Thymus (tissue), 14 donors: Measurements from ENCODE around the gene PDGFRB. TPM values are rescaled to one million over a fixed set of nuclear protein-coding genes. Genes with fewer than 3 reads are reported as not detected.

Experiments
- DNase-seq, 9 donors: peaks; one replicate each; pipeline ENCODE4 v3.0.0-alpha.2; 2013; ENCODE audit warnings: low spot score in 9 of 9, low read depth in 6 of 9, missing footprints in 1 of 9
- H3K27ac ChIP-seq, 2 donors: one replicate each; pipeline ENCODE4 v1.5.1; 2013; ENCODE audit warnings: control low read depth in 1 of 2, low read depth in 1 of 2, low read length in 1 of 2, mild to moderate bottlenecking in 1 of 2, moderate library complexity in 1 of 2
- H3K27me3 ChIP-seq, 2 donors: one replicate each; pipeline ENCODE4 v1.5.1; 2013; ENCODE audit warnings: low read length in 1 of 2; ENCODE audit not compliant: control insufficient read depth in 2 of 2, insufficient read depth in 1 of 2
- H3K36me3 ChIP-seq, 2 donors: one replicate each; pipeline ENCODE4 v1.5.1; 2013; ENCODE audit warnings: low read length in 1 of 2, mild to moderate bottlenecking in 1 of 2, moderate library complexity in 1 of 2; ENCODE audit not compliant: control insufficient read depth in 2 of 2, insufficient read depth in 2 of 2
- H3K4me1 ChIP-seq, 2 donors: one replicate each; pipeline ENCODE4 v1.5.1; 2013; ENCODE audit warnings: low read length in 2 of 2; ENCODE audit not compliant: control insufficient read depth in 2 of 2, insufficient read depth in 2 of 2
- H3K4me3 ChIP-seq, 2 donors: one replicate each; pipeline ENCODE4 v1.5.1; 2013; ENCODE audit warnings: low read length in 2 of 2, control low read depth in 1 of 2, mild to moderate bottlenecking in 1 of 2
- H3K9me3 ChIP-seq, 2 donors: one replicate each; pipeline ENCODE4 v1.5.1; 2013; ENCODE audit warnings: low read length in 1 of 2, mild to moderate bottlenecking in 1 of 2; ENCODE audit not compliant: control insufficient read depth in 2 of 2, insufficient read depth in 1 of 2
- WGBS: extraction: QIAGEN DNeasy Blood & Tissue Kit; methylation state at CpG from one replicate; pipeline ENCODE4 v1.1.7; 2013; 5-methylcytosine and 5-hydroxymethylcytosine counted together
- long read RNA-seq, 10 donors: transcript quantifications; one replicate each; lab custom pipeline, GENCODE V29; 2026
- polyA plus RNA-seq: library from polyadenylated mRNA; stranded (reverse); fragments of 200-250 nt; gene quantifications from one replicate; pipeline ENCODE4 v1.2.3, GENCODE V29; 2013
- total RNA-seq: library from RNA; stranded (reverse); fragments of 120-200 nt; gene quantifications from one replicate; pipeline ENCODE4 v1.2.4, GENCODE V29; 2013
- donor health status: healthy.

Gene PDGFRB
- total RNA-seq (6.0 TPM), polyA plus RNA-seq (8.6 TPM)
- long read RNA-seq, donor 1 = 0 reads
- long read RNA-seq, donor 2 = 0 reads
- long read RNA-seq, donor 3 = 0 reads
- long read RNA-seq, donor 4 = 0 reads
- long read RNA-seq, donor 5, full-length matches to known transcripts = 2 of 2 reads
- long read RNA-seq, donor 5, partial matches to known transcripts = 0 of 2 reads
- long read RNA-seq, donor 5, other reads (novel, unspliced or antisense) = 0 of 2 reads
- long read RNA-seq, donor 6, partial matches to known transcripts = 5 of 5 reads
- long read RNA-seq, donor 6, other reads (novel, unspliced or antisense) = 0 of 5 reads
- long read RNA-seq, donor 7, full-length matches to known transcripts = 1 of 1 reads
- long read RNA-seq, donor 7, partial matches to known transcripts = 0 of 1 reads
- long read RNA-seq, donor 7, other reads (novel, unspliced or antisense) = 0 of 1 reads
- long read RNA-seq, donor 8 = 0 reads
- long read RNA-seq, donor 9 = 0 reads
- long read RNA-seq, donor 10, full-length matches to known transcripts = 1 of 1 reads
- long read RNA-seq, donor 10, partial matches to known transcripts = 0 of 1 reads
- long read RNA-seq, donor 10, other reads (novel, unspliced or antisense) = 0 of 1 reads

DNA sequence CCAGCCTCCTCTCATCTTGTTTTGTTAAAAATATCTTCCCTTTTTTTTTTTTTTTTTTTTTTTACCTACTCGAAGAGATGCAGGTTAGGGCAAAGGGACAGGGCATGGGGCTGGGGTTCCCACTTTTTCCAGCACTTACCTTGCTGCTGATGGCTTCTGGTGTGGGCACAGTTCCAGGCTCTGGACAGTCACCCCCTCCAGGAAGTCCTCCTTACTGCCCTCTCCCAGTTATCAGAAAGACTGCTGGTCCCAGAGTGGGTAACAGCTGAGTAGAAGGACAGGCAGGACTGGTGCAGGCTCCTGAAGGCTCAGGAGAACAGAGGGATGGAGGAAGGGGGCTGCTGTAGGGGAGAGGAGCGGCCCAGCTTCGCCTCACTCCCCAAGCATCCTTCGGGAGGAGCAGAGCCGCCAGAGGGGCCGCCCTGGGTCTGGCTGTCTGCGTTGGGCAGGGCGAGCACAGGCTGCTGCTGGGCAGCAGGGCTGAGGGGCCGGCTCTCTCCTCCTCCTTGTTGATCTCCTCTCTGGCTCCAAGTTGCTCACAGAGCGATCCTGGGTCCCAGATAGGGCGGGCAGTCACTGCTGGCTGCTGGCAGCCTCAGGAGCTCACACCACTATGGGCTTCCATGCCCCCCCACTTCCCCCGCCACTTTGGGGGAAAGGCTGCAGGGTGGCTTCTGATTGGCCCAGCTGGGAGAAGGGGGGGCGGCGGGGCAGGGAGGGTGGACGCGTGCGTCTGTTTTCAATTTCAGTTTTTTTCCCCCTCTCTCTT lies at the start of gene PDGFRB:
Gene PDGFRB (minus strand): TSS at position 588 of the 769 bp plus-strand sequence. CDS start 18,798 bp downstream, outside the sequence.
- DNase-seq = peak in 7 of 9 donors; percentile 5 to 69 (median 32)
- WGBS = 11% methylated on average over 17 of the region's 17 CpGs

DNA sequence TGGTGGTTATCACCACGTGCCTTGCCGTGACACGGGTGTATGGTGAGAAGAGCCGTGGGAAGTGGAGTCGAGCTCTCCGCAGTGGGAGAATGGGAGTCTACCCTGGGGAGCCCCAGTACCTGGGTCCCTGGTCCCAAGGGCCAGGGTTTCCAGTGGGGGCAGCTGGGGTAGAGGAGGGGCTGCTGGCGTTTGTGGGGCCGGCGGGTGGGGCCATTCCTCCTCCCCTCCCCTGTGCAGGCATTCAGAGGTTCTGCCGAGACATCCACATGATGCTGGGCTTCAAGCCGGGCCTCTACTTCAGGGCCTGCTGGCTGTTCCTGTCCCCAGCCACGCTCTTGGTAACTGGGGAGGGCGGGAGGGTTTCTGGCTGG lies 48.9 kb upstream of the PDGFRB start:
- no peak overlapping the region for H3K4me3 ChIP-seq
- peaks cover 0 to 18% of the 10 kb centered on the region in 2 donors for H3K4me1 ChIP-seq
- H3K27me3 ChIP-seq = peaks cover 0 to 21% of the 10 kb centered on the region in 2 donors
- DNase-seq = no peak
- no peaks in the 10 kb centered on the region for H3K9me3 ChIP-seq
- 97% methylated on average over 13 of the region's 13 CpGs for WGBS
- no peak overlapping the region for H3K27ac ChIP-seq
- H3K36me3 ChIP-seq = no peaks in the 10 kb centered on the region

More for the DNA sequence above, at the start of gene PDGFRB:
- no peaks in the 10 kb centered on the region for H3K9me3 ChIP-seq
- no peak within 1 kb of the TSS for H3K27ac ChIP-seq
- H3K36me3 ChIP-seq = no peaks in the 10 kb centered on the region
- H3K4me1 ChIP-seq = peaks cover 4 to 38% of the 10 kb centered on the region in 2 donors
- H3K27me3 ChIP-seq = peaks cover 5 to 8% of the 10 kb centered on the region in 2 donors
- H3K4me3 ChIP-seq = peak within 1 kb of the TSS; percentile 29 to 48

DNA sequence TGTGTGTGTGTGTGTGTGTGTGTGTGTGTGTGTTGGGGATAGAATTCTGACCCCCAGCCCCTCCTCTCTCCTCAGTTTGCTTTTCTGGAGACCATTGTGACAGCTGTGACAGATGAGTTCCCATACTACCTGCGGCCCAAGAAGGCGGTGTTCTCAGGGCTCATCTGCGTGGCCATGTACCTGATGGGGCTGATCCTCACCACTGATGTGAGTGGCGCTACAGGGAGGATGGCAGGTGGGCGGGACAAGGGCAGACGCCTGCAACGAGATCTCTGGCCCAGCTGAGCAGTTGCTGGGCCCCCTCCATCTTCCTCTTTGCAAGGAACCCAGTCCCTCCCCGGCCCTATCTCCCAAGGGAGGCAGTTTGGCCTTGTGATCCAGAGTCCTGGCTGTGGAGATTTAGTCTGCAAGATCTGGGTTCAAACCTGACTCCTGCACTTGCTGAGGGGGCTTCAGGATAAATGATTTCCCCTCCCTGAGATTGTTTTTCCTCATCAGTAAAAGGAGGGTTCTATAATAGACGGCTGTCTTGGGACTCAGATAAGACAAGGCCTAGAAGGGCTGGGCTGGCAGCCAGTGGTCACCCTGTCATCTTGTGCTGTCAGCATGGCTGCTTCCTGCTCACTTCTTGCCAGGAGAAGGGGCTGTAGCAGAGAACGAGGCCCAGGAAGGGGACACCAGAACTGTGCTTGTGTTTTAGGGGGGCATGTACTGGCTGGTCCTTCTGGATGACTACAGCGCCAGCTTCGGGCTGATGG lies 48.4 kb upstream of the PDGFRB start:
- Histone ChIP-seq H3K27ac (no peak overlapping the region), H3K9me3 (no peaks in the 10 kb centered on the region), H3K27me3 (peaks cover 0 to 16% of the 10 kb centered on the region in 2 donors), H3K4me3 (no peak overlapping the region), H3K4me1 (peaks cover 0 to 14% of the 10 kb centered on the region in 2 donors), H3K36me3 (no peaks in the 10 kb centered on the region)
- 89% methylated on average over 12 of the region's 12 CpGs for WGBS
- no peak for DNase-seq

DNA sequence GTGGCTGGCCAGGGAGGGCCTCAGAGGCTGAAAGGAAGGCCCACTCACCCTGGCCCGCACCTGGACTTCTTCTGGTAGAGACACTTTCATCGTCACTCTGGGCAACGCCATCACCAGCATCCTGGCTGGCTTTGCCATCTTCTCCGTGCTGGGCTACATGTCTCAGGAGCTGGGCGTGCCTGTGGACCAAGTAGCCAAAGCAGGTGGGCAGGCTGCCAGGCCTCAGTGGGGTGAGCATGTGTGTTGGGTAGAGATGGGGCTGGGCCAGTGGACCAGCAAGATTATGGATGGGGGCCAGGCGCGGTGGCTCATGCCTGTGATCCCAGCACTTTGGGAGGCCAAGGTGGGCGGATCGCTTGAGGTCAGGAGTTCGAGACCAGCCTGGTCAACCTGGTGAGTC lies 46.9 kb upstream of the PDGFRB start:
- no peaks in the 10 kb centered on the region for H3K36me3 ChIP-seq
- WGBS = 96% methylated on average over 10 of the region's 10 CpGs
- H3K4me1 ChIP-seq = peaks cover 0 to 7% of the 10 kb centered on the region in 2 donors
- H3K27me3 ChIP-seq = peaks cover 0 to 7% of the 10 kb centered on the region in 2 donors
- DNase-seq = no peak
- no peak overlapping the region for H3K4me3 ChIP-seq
- no peak overlapping the region for H3K27ac ChIP-seq
- no peaks in the 10 kb centered on the region for H3K9me3 ChIP-seq

DNA sequence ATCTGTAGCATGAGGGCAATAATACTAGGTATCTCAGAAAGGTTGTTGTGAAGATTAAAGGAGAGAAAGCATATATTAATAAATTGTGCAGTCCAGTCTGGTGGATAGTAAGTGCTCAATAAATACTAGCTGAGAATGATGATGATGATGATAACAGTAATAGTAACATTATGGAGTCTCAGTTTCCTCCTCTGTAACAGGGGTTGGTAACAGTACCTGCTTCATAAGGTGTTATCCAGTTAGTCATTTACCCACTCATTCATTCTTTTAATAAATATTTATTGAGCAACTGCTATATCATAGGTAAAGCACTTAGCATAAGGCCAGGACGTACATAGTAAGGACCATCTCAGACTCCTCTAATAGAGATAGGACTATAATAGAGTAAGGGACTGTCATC lies 41.8 kb upstream of the PDGFRB start:
- H3K4me1 ChIP-seq = no peaks in the 10 kb centered on the region
- 97% methylated on average over 1 of the region's 1 CpG for WGBS

DNA sequence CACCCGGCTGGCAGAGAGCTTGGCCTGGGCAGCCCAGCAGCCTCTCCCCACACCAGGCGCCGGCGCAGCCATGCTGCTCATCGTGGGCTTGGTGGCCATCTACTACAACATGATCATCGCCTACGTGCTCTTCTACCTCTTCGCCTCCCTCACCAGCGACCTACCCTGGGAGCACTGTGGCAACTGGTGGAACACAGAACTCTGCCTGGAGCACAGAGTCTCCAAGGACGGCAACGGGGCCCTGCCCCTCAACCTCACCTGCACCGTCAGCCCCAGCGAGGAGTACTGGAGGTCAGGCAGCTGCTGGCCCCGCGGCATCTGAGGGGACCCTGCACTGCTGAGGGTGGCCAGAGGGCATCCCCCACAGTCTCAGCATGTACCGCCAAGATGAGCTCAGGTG lies 41.3 kb upstream of the PDGFRB start:
- peaks cover 0 to 27% of the 10 kb centered on the region in 2 donors for H3K27me3 ChIP-seq
- DNase-seq = no peak
- no peak overlapping the region for H3K27ac ChIP-seq
- no peaks in the 10 kb centered on the region for H3K4me1 ChIP-seq
- no peak overlapping the region for H3K4me3 ChIP-seq
- no peaks in the 10 kb centered on the region for H3K9me3 ChIP-seq
- H3K36me3 ChIP-seq = no peaks in the 10 kb centered on the region
- WGBS = 98% methylated on average over 16 of the region's 16 CpGs

More for the DNA sequence above, 41.8 kb upstream of the PDGFRB start:
- no peaks in the 10 kb centered on the region for H3K36me3 ChIP-seq
- no peaks in the 10 kb centered on the region for H3K9me3 ChIP-seq
- peaks cover 0 to 22% of the 10 kb centered on the region in 2 donors for H3K27me3 ChIP-seq
- no peak overlapping the region for H3K27ac ChIP-seq
- H3K4me3 ChIP-seq = no peak overlapping the region
- no peak for DNase-seq

DNA sequence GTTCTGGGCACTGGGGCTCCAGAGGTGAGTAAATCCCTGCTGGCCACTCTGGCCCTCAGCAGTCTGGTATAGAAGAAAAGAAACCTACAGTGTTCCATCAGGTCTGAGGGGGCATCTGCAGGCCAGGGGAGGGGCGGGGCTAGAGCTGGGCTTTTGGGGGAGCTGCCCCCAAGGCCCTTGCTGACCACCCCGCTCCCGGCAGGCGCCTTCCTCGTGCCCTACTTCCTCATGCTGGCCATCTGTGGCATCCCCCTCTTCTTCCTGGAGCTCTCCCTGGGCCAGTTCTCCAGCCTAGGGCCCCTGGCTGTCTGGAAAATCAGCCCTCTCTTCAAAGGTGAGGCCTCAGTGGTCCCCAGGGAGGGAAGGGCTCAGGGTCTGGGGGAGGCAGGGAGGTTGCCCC lies 40.9 kb upstream of the PDGFRB start:
- WGBS = 63% methylated on average over 5 of the region's 5 CpGs
- no peaks in the 10 kb centered on the region for H3K36me3 ChIP-seq
- H3K4me1 ChIP-seq = no peaks in the 10 kb centered on the region
- H3K27me3 ChIP-seq = peaks cover 2 to 32% of the 10 kb centered on the region in 2 donors
- no peak for DNase-seq
- no peaks in the 10 kb centered on the region for H3K9me3 ChIP-seq
- H3K27ac ChIP-seq = no peak overlapping the region
- H3K4me3 ChIP-seq = no peak overlapping the region

DNA sequence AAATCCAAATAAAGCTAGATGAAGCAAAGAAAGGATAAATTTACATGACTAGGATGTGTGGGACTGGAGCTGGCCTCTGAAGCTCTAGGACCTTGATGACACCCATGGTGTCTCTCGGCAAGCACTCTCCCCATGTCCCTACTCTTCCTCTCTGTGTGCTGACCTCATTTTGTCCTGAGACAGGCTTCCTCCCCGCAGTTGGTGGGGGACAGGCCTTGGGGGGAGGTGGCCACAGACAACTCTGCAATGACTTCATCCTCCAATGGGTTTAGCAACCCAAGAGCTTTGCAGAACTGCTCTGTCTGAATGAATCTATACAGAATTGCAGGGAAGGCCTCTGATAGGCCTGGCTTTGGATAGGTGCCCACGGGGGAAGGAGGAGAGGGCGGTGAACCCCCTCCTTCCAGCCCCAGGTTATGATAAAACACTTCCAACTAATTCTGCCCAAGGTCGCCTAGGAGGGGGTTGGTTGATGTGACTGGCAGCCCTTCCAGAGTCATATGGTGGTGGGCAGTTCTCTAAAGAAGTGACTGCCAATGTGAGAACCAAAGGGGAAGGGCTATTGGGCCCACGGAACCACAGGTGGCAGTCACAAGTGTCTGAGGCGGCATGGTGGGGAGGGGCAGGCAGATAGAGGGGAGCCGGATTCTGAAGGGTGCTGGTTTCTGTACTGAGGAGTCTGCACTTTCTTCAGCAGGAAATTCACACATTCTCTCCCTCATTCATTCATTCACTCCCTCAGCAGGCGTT lies 40.3 kb upstream of the PDGFRB start:
- Histone ChIP-seq H3K36me3 (no peaks in the 10 kb centered on the region), H3K9me3 (no peaks in the 10 kb centered on the region), H3K27me3 (peaks cover 2 to 37% of the 10 kb centered on the region in 2 donors), H3K4me1 (no peaks in the 10 kb centered on the region), H3K27ac (no peak overlapping the region), H3K4me3 (no peak overlapping the region)
- WGBS = 93% methylated on average over 9 of the region's 9 CpGs
- no peak for DNase-seq
